Fibroblast of upper back skin (primary cell): ENCODE data around the gene CLCN1.
A peak's percentile ranks its signal among the peaks of the same experiment; 100 is the strongest.
"Not testable (repeated sequence)": the region's sequence is repeated elsewhere in the genome, so short reads cannot be mapped to it uniquely, and the experiment has no call there.

Experiments used
- DNase-seq: peaks from one replicate; pipeline ENCODE4 v3.0.0-alpha.2; 2013

CLCN1 gene

GRCh38 chr7:143315776-143316175, at the start of gene CLCN1:
Gene CLCN1 (plus strand): TSS chr7:143316111. CDS start chr7:143316213, 102 bp downstream.
- DNase-seq, result no peak

DNA sequence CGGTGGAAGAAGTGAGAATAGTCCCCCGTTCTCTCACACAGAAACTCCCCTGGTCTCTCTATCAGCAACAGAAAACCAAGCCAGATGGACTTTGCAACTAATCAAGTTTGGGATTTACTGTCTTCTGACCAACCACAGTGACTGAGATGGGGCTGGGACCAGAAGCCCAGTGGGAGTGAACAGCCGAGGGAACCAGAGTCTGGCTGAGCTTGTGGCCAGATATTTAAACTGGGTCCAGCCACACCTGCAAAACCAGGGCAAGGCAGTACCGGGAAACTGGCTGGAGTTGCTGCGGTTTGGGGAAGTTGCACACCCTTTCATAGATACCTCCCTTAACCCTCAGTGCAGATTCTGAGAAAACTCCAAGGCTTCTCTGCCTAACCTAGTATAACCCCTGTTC, 46.7 kb upstream of the CLCN1 start:
- no peak for DNase-seq

GRCh38 chr7:143271240-143271639, 44.7 kb upstream of the CLCN1 start:
- no peak for DNase-seq

DNA sequence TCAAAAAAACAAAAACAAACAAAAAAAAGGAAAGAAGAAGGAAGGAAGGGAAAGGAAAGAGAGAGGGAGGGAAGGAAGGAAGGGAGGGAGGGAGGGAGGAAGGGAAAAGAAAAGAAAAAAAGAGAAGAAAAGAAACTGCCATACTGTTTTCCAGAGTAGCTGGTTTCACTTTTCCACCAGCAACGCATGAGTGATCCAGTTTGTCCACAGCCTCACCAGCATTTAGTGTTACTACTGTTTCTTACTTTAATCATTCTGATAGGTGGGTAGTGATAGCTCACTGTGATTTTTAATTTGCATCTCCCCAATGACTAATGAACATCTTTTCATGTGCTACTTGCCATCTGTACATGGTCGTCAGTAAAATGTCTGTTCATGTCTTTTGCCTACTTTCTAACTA, 43.0 kb upstream of the CLCN1 start:
- DNase-seq, result no peak

DNA sequence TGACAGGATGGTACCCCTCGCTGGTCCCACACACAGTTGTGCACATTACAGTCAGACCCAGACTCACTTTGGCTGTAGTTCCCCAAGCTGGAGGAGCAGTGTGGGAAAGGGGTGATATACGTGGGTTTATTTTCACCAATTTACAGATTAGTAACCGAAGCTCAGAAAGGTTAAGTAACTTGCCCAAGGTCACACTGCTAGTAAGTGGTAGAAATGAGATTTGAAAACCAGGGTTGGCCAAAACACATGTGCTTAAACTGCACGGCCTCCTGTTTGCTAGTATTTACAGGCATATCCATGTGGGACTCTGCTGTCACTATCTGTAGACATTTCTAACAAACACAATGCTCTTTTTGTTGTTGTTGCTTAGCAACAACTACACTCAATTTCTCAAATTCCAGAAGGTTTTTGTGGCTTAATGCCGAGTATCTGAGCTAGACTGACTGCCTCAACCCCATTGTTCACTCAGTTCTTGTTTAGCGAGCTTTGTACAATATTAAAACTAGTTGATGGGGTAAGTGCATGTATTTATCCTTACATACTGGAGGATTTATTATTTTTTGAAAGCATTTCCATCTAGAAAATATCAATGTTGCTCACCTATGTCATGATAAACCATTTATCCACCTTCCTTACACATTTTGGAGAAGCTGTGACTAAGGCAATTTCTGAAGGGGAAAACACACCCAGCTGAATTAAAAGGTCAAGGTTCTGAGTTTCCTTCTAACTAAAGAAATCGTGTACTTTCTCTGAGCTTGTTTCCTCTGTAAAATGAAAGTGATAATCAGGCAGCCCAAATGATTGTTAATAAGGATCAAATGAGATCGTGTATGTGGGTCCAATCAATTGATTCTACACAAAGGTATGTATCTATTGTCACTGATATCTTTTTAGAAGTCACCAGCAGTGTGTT, 36.5 kb upstream of the CLCN1 start:
- DNase-seq, result peak; percentile 60

DNA sequence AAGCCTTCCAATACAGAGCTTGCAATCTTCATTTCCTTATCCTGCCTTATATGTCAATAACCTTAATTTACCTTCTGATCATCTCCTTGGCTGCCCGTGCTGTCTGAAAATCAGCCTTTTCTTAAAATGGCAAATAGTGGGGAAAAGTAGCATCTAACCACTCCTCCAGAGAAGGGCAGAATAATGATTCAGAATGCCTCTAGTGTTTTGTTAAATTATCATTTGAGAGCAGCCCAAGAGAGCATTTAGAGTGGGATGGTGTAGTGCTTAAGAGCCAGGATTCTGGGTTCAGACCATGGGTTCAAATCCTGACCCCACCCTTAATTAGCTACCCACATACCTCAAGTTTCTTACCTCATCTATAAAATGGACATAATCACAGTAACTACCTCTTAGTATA, 35.8 kb upstream of the CLCN1 start:
- DNase-seq, result no peak

DNA sequence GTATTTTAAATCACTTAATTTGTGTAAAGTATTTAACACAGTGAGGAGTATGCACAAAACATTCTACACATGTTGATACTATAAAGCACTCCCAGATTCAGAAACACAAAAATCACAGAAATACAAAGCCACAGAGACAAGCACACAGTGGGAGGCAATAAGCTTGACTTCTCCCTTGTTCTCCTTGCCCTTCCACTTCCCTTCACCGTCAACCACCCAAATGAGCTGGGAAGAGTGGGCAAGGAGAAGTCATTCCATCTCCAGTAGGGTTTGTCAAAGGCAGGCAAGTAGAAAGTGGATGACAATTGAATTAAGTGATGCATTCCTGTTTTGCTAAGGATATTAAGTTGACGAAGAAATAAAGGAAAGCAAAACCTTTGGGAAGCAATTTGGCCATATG, 35.3 kb upstream of the CLCN1 start:
- no peak for DNase-seq

- no peak for DNase-seq
Measured at GRCh38 chr7:143281529-143281928, 34.4 kb upstream of the CLCN1 start.

- no peak for DNase-seq
Measured at GRCh38 chr7:143282124-143282523, 33.8 kb upstream of the CLCN1 start.

- DNase-seq, result no peak
Measured at GRCh38 chr7:143283381-143283780, 32.5 kb upstream of the CLCN1 start.

DNA sequence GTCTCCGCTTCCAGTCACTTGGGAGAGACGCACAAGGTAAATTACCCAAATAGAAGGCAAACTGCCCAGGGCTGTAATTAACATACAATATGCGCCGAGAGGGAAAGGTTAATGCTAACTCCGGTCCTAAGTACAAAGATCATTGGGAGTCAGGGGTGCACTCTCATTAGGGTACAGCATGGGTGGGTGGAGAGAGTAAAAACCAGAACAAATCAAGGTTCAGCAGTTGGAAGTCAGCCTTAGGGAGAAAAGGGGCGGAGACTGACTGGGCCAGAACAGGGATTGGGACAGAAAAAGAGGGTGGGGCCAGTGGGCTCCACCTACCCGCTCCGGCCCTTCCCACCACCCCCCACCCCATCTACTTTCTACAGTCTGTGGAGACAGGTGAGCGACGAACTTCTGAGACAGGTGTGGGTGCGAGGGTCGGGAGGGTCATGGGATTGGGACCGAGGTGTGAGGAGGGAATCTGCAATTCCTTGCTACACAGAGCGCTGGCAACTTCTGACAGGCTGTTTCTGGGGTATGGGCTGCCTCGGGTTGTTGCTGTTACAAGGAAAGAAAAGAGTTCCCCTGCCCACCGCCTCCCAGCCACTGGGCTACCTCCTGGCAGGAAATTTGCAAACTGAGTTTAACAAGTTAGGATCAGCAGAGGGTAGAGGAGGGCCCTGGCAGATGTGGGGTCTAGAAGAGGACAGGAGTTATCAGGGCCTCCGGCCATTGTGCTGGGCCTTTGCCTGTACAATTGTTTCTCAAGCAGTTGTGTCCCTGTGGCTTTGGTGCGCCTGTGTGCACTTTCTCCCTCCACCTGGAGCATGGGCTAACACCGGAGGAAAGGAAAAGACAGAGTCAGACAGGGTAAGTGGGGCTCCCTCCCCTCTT, 31.1 kb upstream of the CLCN1 start, which contains the start of gene TMEM139:
Gene TMEM139, plus strand, starts transcription at position 368 of the 879 bp plus-strand sequence. CDS start 1,000 bp downstream, outside the sequence.
- no peak for DNase-seq

DNA sequence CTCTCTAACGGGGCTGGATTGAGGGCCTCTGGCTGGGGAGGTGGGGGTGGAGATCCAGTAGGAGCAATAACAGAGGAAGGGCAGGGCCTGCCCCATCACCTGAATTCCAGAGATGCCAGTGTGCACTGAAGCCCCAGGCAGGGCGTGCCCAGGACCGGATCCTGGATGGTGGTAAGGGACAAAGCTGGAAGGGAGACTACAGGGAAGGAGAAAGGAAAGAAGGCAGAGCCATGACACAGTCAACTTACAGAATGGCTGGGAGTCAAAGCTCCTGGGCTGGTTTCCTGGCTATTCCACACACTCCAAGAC, 30.5 kb upstream of the CLCN1 start:
- no peak for DNase-seq

DNA sequence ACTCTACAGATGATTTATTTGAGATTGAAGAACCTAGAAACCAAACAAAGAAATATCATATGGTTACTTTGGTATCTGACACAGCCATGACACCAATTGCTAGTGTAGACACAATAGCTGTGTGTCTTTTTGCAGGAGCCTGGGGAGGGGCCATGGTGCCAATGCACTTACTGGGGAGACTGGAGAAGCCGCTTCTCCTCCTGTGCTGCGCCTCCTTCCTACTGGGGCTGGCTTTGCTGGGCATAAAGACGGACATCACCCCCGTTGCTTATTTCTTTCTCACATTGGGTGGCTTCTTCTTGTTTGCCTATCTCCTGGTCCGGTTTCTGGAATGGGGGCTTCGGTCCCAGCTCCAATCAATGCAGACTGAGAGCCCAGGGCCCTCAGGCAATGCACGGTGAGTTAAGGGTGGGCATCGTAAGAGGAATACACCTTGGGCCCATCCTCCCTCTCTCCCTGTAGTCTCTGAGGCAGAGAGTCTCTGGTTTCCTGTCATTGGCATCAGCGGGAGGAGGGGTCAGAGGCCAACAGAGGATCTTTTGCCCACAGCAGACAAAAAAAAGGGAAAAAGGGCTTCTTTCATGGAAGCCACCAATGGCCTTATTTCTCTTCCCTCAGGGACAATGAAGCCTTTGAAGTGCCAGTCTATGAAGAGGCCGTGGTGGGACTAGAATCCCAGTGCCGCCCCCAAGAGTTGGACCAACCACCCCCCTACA, 29.9 kb upstream of the CLCN1 start:
- no peak for DNase-seq

- no peak for DNase-seq
Measured at GRCh38 chr7:143286522-143286890, 29.4 kb upstream of the CLCN1 start.

DNA sequence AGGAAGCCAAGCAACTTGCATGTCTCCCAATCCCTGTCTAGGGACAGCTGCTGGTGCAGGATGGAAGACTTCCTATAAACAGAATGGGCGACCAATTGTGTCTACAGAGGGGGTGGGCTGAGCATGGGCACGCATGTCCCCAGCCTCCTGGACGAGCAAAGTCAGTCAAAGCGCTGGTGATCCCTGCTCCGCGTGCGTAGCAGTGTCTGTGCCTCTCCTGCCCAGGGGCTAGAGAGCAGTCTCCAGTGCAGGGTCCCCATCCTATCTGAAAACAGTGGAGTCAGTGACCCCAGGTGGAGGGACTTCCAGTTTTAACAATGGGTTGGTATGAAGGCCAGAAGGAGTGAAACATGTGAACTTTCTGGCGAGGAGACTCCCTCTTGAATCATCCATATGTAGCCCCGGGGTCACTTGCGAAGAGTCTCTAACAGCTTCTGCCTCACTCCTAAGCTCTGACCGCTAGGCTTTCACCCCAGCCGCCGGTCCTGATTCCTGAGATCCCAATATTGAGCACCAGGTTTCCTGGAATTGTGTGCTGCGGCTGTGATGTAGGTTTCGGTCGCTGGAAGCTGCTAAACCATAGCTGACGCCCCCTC, 28.5 kb upstream of the CLCN1 start:
- no peak for DNase-seq

DNA sequence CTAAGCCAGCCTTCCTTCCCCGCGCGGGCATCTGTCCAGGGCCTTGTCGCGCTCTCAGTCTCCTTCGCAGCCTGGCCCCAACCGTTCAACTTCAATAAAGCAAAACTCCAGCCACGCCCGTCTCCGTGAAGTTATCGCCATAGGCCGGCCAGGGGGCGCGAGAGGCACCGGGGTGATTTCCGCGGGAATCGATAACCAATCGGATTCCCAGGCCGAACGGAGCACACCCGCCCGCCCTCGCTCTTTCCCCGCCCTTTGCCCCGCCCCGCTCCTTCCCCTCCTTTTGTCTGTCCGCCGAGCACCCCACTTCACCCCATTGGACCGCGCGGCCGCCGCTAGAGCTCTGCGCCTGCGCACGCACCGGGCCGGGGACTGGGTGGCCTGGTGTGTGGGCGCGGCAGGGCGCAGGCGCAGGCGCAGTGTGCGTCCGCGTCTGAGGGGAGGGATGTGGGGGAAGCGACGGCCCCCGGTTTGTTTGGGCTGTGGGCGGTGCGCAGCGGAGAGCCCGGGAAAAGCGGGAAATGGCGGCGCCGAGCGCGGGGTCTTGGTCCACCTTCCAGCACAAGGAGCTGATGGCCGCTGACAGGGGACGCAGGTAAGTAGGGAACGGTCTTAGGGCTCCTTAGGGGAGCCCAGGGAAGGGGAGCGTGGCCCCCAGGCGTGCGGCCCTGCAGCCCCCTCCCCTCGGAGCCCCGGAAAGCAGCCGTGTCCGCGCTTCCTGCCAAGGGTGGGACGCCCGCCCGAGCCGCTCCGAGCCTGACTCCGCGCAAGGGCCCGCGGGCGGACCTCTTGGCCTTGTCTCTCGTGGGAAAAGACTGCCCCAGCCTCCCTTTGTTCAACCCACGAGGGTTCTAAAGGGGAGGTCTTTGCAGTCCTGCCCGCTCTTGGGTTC, 27.7 kb upstream of the CLCN1 start, which contains the start of gene CASP2:
Gene CASP2, plus strand, starts transcription at position 417 of the 892 bp plus-strand sequence. Its CDS starts 105 bp downstream, at position 522.
- DNase-seq, result peak; percentile 98

GRCh38 chr7:143288836-143289235, 27.1 kb upstream of the CLCN1 start:
- peak; percentile 16 for DNase-seq

- DNase-seq, result no peak
Measured at GRCh38 chr7:143289421-143289820, 26.5 kb upstream of the CLCN1 start.

GRCh38 chr7:143289888-143290287, 26.0 kb upstream of the CLCN1 start:
- DNase-seq, result not testable (repeated sequence)

DNA sequence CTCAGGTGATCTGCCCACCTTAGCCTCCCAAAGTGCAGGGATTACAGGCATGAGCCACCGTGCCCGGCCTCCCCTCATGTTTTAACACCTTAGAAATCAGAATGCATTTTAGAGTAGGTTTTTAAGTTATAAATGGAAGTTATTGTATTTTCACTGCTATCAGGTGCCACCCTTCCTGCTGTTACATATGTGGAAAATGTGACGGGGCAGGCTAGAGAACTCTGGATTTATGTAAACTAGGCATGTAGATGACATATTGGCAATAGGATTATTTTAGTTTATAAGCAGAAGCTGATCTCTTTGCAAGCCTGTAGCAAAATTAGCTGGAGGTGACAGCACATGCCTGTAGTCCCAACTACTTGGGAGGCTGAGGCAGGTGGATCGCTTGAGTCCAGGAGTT, 25.6 kb upstream of the CLCN1 start:
- DNase-seq, result no peak

GRCh38 chr7:143292876-143293275, 23.0 kb upstream of the CLCN1 start:
- no peak for DNase-seq

DNA sequence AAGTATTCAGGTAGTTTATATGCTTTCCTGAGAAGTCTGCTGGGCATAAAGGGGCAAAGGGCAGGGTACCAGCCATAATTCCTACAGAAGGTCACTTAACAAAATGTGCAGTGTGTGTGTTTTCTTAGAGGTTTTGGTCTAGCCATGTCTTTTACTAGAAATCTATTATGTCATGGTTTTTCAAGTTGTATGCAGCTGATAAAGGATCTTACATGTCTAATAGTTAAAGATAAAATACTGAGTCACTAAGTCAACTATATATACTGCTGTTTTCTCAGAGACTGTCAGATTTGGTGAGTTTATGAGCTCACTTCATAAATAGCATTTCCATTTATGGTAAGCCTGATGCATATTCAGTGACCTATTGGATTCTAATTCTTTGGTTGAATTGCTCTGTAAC, 20.0 kb upstream of the CLCN1 start:
- peak; percentile 68 for DNase-seq
